Measurements from ENCODE around the gene FTHL17. TPM values are rescaled to one million over a fixed set of nuclear protein-coding genes. Genes with fewer than 3 reads are reported as not detected.

FTHL17 gene
- total RNA-seq: not detected

DNA sequence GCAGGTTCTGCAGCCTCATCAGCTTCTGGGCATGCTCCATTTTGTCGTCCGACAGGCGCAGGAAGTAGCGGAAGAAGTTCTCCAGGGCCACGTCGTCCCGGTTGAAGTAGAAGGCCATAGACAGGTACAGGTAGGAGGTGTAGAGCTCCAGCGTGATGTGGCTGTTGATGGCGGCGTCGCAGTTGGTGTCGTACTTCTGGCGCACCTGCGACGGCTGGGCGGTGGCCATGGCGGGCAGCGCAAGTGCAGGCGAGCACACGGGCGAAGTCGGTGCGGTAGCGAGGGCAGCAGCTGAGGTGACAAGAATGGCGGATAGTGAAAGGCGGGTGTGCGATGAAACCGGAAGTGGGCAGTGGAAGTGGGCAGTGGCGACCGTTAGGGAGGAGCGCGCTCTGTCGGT is at the start of gene FTHL17:
Gene FTHL17 (minus strand): TSS at position 317 of the 400 bp plus-strand sequence. CDS start 88 bp downstream, at position 229.
- TF ChIP-seq, protein P1, sequence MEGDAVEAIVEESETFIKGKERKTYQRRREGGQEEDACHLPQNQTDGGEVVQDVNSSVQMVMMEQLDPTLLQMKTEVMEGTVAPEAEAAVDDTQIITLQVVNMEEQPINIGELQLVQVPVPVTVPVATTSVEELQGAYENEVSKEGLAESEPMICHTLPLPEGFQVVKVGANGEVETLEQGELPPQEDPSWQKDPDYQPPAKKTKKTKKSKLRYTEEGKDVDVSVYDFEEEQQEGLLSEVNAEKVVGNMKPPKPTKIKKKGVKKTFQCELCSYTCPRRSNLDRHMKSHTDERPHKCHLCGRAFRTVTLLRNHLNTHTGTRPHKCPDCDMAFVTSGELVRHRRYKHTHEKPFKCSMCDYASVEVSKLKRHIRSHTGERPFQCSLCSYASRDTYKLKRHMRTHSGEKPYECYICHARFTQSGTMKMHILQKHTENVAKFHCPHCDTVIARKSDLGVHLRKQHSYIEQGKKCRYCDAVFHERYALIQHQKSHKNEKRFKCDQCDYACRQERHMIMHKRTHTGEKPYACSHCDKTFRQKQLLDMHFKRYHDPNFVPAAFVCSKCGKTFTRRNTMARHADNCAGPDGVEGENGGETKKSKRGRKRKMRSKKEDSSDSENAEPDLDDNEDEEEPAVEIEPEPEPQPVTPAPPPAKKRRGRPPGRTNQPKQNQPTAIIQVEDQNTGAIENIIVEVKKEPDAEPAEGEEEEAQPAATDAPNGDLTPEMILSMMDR (IDR thresholded peaks at IDR 0.05): no peak
- no peak for TF ChIP-seq POLR2A (IDR thresholded peaks at IDR 0.05)
- 84 to 99% methylated on average over 21 to 33 of the region's 33 CpGs for WGBS, 2 donors
- no peak for DNase-seq (ENCODE audit: low spot score in 2 of 2)
- intact Hi-C loops (cut with DNase I; ENCODE audit: low total_unique reads): no loop called here
- no peak within 1 kb of the TSS for H3K4me3 ChIP-seq (ENCODE audit: low read depth, poor library complexity, severe bottlenecking)

DNA sequence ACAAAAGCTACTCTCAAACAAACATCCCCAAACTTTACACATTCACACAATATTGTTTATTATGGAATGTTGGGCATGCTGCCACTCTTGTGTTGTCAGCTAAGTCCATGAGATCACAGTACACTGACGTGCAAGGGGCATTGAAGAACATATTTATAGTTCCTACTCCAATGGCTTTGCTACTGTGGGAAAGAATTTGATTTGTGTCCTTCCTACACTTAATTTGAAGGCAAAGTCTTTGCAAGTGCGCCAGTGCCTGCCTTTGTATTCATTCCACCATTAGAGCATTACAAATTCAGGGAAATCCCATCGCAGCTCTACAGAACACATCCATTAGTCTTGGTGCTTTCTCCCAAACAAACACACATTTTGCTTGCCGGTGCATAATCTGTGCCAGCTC is 45.4 kb upstream of the FTHL17 start:
- intact Hi-C loops (cut with DNase I; ENCODE audit: low total_unique reads): no loop called here
- WGBS, 2 donors: 25 to 47% methylated on average over 4 of the region's 4 CpGs
- no peak overlapping the region for H3K4me3 ChIP-seq (ENCODE audit: low read depth, poor library complexity, severe bottlenecking)
- no peak for DNase-seq (ENCODE audit: low spot score in 2 of 2)
- no peak for TF ChIP-seq POLR2A (IDR thresholded peaks at IDR 0.05)
- TF ChIP-seq, protein P1 (IDR thresholded peaks at IDR 0.05): no peak

DNA sequence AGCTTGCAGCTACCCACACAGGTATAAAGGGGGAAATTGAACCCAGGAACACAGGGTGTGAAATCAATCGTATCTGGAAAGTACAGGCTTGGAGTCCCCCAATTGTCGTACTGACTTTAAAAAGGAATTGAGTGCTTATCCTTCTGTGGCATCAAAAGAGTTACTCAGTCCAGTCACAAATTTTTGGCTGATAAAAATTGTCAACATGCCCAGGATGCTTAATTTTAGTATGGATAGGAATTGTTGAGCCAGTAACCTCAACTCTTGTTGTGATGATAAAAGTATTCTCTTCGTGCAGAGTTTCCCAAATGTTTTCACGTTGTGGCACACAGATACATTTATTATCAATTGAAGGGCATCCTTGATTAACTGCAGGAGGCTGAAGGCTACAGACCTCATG is 43.6 kb upstream of the FTHL17 start:
- DNase-seq (ENCODE audit: low spot score in 2 of 2): no peak
- TF ChIP-seq POLR2A (IDR thresholded peaks at IDR 0.05): no peak
- TF ChIP-seq, protein P1 (IDR thresholded peaks at IDR 0.05): no peak
- WGBS, 2 donors: 48 to 56% methylated on average over 4 of the region's 4 CpGs
- no peak overlapping the region for H3K4me3 ChIP-seq (ENCODE audit: low read depth, poor library complexity, severe bottlenecking)
- intact Hi-C loops (cut with DNase I; ENCODE audit: low total_unique reads): no loop called here

DNA sequence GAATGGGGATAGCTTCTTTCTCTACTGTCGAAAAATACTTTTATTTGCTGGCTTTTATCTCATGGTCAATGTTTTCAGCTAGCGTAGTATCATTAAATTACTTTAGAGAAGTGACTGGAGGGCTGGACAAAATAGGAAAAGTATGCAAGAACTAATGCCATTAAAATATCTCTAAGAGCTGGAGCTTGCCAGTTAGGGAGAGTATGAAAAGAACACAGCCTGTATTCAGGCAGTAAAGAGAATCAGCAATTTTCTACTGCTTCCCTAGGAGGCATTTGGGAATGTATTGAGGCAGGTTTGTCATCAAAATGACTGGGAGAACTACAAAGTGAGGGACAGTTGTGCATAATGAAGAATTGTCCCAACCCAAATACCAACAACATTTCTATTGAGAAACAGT is 43.0 kb upstream of the FTHL17 start:
- no peak for DNase-seq (ENCODE audit: low spot score in 2 of 2)
- WGBS, 2 donors: 54 to 68% methylated on average over 2 of the region's 2 CpGs
- H3K4me3 ChIP-seq (ENCODE audit: low read depth, poor library complexity, severe bottlenecking): no peak overlapping the region

DNA sequence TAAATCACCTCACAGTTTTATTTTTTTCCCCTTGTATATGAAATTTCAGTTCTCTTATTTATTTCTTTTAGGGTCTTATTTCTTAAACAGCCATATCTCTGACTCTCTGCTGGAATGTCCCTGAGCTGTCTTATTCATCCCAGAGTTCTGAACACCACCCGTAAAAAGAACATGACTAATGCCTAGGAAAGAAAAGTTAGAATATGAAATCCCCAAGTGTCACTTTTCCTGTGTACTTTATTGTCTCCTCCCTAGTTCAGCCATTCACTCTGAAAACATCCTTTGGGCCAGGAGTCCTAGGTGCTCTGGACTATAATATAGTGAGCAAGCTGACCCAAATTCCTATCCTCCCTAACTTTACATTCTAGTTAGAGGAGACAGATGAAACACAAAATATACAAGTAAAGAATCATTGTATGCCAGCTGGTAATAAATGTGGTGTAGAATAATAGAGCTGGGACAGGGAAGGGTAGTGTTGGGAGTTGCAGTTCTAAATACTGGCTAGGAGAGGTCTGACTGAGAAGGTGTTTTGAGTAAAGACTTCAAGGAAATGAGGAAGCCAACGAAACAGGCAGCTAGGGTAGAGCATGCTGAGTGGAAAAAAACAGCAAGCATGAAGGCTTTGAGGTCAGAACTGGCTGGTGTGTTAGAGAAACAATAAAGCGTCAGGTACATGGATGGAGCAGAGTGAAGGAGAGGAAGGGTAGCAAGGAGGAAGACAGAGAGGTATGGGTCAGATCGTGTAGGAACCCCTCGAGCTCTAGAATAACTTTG is 40.6 kb upstream of the FTHL17 start:
- no peak for TF ChIP-seq POLR2A (IDR thresholded peaks at IDR 0.05)
- TF ChIP-seq, protein P1 (IDR thresholded peaks at IDR 0.05): no peak
- 65 to 73% methylated on average over 5 of the region's 5 CpGs for WGBS, 2 donors
- intact Hi-C loops (cut with DNase I; ENCODE audit: low total_unique reads): no loop called here
- DNase-seq (ENCODE audit: low spot score in 2 of 2): no peak
- no peak overlapping the region for H3K4me3 ChIP-seq (ENCODE audit: low read depth, poor library complexity, severe bottlenecking)

More for the DNA sequence above, 43.0 kb upstream of the FTHL17 start:
- intact Hi-C loops (cut with DNase I; ENCODE audit: low total_unique reads): no loop called here
- TF ChIP-seq, protein P1 (IDR thresholded peaks at IDR 0.05): no peak
- no peak for TF ChIP-seq POLR2A (IDR thresholded peaks at IDR 0.05)

DNA sequence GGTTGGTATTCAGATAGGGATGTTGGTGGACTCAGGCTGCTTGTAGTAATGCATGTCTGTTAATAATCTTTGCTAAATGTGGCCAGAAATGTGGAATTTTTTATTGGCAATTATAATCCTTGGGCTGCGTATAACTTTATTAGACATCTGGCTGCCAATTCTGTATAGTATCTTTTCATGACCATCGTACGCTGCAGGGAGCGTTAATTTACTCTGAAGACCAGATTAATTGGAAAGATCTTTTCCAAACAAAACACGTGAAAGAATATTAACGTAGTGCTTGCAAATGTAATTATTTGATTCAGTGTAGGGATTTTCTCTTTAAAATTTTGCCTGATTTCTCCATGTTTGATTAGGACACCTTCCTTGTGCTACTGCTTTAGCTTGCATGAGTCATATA is 38.8 kb upstream of the FTHL17 start:
- DNase-seq (ENCODE audit: low spot score in 2 of 2): no peak
- no peak overlapping the region for H3K4me3 ChIP-seq (ENCODE audit: low read depth, poor library complexity, severe bottlenecking)
- TF ChIP-seq, protein P1 (IDR thresholded peaks at IDR 0.05): no peak
- TF ChIP-seq POLR2A (IDR thresholded peaks at IDR 0.05): no peak
- intact Hi-C loops (cut with DNase I; ENCODE audit: low total_unique reads): no loop called here
- WGBS, 2 donors: 64 to 75% methylated on average over 6 of the region's 6 CpGs
